CD4-positive, CD25-positive, alpha-beta regulatory T cell (primary cell): ENCODE measurements around the gene SIGLEC9. TPM values are rescaled to one million over a fixed set of nuclear protein-coding genes. Genes with fewer than 3 reads are reported as not detected.

Experiments used
- ATAC-seq, 2 donors: fragments of 150-1000 bp; cut with Tn5 transposase; one replicate each; pipeline ENCODE4 v1.10.0; 2021; ENCODE audit warnings: low read depth in 2 of 2, moderate number of reproducible peaks in 2 of 2, moderate library complexity in 1 of 2
- DNase-seq, 3 donors: peaks; one replicate each; pipeline versions ENCODE4 v3.0.0 to v3.0.0-alpha.2; 2012 to 2022; ENCODE audit warnings: mixed read lengths in 1 of 3
- H3K27ac ChIP-seq: one replicate; pipeline ENCODE4 v1.7.0; 2013; ENCODE audit warnings: mild to moderate bottlenecking, low read length; ENCODE audit not compliant: insufficient read depth, poor library complexity, severe bottlenecking
- H3K27me3 ChIP-seq: one replicate; pipeline ENCODE4 v1.7.0; 2013; ENCODE audit warnings: low read length; ENCODE audit not compliant: control insufficient read depth, insufficient read depth
- H3K36me3 ChIP-seq: one replicate; pipeline ENCODE4 v1.7.0; 2013; ENCODE audit warnings: mild to moderate bottlenecking, low read length, moderate library complexity; ENCODE audit not compliant: control insufficient read depth, insufficient read depth
- H3K4me1 ChIP-seq: 2 replicates; pipeline ENCODE4 v1.7.0; 2013; ENCODE audit warnings: mild to moderate bottlenecking, low read length; ENCODE audit not compliant: insufficient read depth, control insufficient read depth, poor library complexity, severe bottlenecking
- H3K4me3 ChIP-seq: one replicate; pipeline ENCODE4 v1.7.0; 2013; ENCODE audit warnings: low read depth, mild to moderate bottlenecking, low read length, moderate library complexity
- H3K9me3 ChIP-seq, 2 experiments: 1 replicate in 1 of 2; 2 replicates in 1 of 2; pipeline ENCODE4 v1.7.0; 2013; ENCODE audit warnings: low read length in 2 of 2, mild to moderate bottlenecking in 1 of 2, moderate library complexity in 1 of 2; ENCODE audit not compliant: control insufficient read depth in 2 of 2
- H3K27ac Mint-ChIP-seq, 3 donors: one replicate each; pipeline ENCODE4 v1.8.0; 2020 to 2022; ENCODE audit warnings: mild to moderate bottlenecking in 3 of 3, mixed read lengths in 3 of 3, moderate library complexity in 2 of 3
- H3K27me3 Mint-ChIP-seq: one replicate; pipeline ENCODE4 v1.8.0; 2022; ENCODE audit warnings: mild to moderate bottlenecking, mixed read lengths
- H3K36me3 Mint-ChIP-seq: one replicate; pipeline ENCODE4 v1.8.0; 2020; ENCODE audit warnings: mixed read lengths
- H3K4me1 Mint-ChIP-seq, 4 donors: one replicate each; pipeline ENCODE4 v1.8.0; 2020 to 2022; ENCODE audit warnings: mixed read lengths in 4 of 4, mild to moderate bottlenecking in 1 of 4
- H3K4me3 Mint-ChIP-seq, 4 donors: one replicate each; pipeline ENCODE4 v1.8.0; 2020 to 2022; ENCODE audit warnings: mild to moderate bottlenecking in 4 of 4, mixed read lengths in 4 of 4, moderate library complexity in 3 of 4
- H3K9me3 Mint-ChIP-seq, 7 donors: one replicate each; pipeline ENCODE4 v1.8.0; 2020 to 2022; ENCODE audit warnings: mixed read lengths in 7 of 7, mild to moderate bottlenecking in 3 of 7, moderate library complexity in 2 of 7
- polyA plus RNA-seq, 4 donors: library from polyadenylated mRNA; unstranded; fragments of 300-500 nt; fragmentation: Illumina TruSeq; gene quantifications; one replicate each; pipeline ENCODE4 v1.2.3, GENCODE V29; 2021
- total RNA-seq: library from RNA; stranded (reverse); gene quantifications from one replicate; pipeline ENCODE4 v1.2.3, GENCODE V29; 2022

SIGLEC9 gene
- total and polyA plus RNA-seq, 5 donors from 2014 or later, result 0.33 to 1.1 (median 0.44) TPM; not detected in 1

DNA sequence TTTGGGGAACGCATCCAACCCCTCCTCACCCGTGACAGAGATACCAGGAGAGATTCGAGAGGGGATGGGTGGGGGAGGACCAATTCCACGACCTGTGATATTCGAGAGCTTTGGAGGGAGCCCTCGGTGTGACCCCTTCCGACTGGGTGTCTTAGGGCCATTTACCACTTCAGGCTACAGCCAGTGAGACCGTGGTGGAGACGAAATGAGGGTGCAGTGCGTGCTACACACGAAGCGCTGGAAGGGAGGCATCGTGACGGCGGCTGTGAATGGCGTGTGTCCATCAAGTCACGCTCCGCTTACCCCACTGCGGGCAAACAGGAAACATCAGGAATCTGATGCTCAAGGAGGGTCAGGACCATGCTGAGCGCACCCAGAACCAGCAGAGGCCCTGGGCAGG is 26.9 kb upstream of the SIGLEC9 start:
- Histone ChIP-seq H3K9me3 (no peaks in the 10 kb centered on the region), H3K27ac (no peak overlapping the region), H3K4me3 (no peak overlapping the region), H3K4me1 (no peaks in the 10 kb centered on the region), H3K36me3 (peaks cover 25% of the 10 kb centered on the region), H3K27me3 (no peaks in the 10 kb centered on the region)
- H3K27me3 Mint-ChIP-seq, result no peaks in the 10 kb centered on the region
- H3K4me3 Mint-ChIP-seq, result no peak overlapping the region
- DNase-seq (no peak), ATAC-seq (no peak)
- H3K9me3 Mint-ChIP-seq, result no peaks in the 10 kb centered on the region
- H3K4me1 Mint-ChIP-seq, result peaks cover 2 to 48% (median 16%) of the 10 kb centered on the region in 4 donors
- H3K27ac Mint-ChIP-seq, result no peak overlapping the region
- peaks cover 35% of the 10 kb centered on the region for H3K36me3 Mint-ChIP-seq

DNA sequence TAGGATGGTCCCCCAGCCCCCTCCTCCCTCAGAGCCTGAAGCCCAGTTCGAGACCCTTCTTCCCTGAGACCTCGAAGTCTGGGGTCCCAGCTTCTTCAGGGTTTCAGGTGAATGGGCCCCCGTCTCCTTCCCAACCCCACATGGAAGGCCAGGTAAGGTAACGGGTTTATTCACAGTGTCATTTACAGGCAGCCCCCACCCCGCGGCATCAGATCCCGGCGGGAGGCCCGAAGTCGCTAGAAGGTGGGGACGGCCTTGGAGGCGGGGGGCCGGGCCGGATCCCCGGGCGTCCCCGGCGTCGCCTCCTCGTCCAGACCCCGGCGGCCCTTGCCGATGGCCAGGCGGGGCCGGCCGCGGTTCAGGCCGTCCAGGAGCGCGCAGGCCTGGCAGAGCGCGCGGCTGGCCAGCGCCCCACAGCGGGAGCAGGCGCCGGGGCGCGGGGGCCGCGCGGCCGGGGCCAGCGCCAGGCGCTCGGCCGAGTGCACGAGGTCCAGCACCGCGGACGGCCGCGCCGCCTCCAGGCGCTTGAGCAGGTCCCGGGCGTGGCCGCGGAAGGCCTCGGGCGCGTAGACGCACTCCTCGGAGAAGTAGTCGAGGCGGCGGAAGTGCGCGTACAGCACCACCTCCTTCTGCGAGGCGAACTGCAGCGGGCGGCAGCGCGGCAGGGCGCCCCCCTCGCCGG is 26.2 kb upstream of the SIGLEC9 start:
- H3K4me1 Mint-ChIP-seq, result peaks cover 4 to 49% (median 19%) of the 10 kb centered on the region in 4 donors
- ATAC-seq (peak; percentile 61 to 65), DNase-seq (peak; percentile 19 to 29 (median 26))
- H3K9me3 Mint-ChIP-seq, result no peaks in the 10 kb centered on the region
- H3K4me3 ChIP-seq, result no peak overlapping the region
- H3K27me3 Mint-ChIP-seq, result no peaks in the 10 kb centered on the region
- H3K27ac ChIP-seq, result no peak overlapping the region
- peaks cover 37% of the 10 kb centered on the region for H3K36me3 Mint-ChIP-seq
- no peaks in the 10 kb centered on the region for H3K9me3 ChIP-seq
- H3K36me3 ChIP-seq, result peaks cover 27% of the 10 kb centered on the region
- no peaks in the 10 kb centered on the region for H3K27me3 ChIP-seq
- H3K4me3 Mint-ChIP-seq, result peak overlapping the region in 1 of 4 donors; percentile 19
- H3K27ac Mint-ChIP-seq, result no peak overlapping the region
- H3K4me1 ChIP-seq, result peaks cover 1% of the 10 kb centered on the region

DNA sequence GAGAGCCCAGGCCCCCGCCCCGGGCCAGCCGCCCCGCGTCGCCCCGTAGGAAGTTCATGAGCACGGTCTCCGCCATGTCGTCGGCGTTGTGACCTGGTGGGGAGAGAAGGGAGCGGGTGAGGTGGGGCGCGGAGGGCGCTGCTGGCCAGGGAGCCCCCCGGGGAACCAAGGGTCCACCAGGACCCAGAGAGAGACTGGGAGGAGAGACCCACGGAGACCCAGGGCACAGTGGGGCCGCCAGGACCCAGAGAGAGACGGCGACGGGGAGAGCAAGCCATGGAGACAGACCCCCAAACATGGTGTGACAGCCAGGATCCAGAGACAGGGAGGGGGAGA is 25.7 kb upstream of the SIGLEC9 start:
- H3K9me3 Mint-ChIP-seq, result no peaks in the 10 kb centered on the region
- Histone ChIP-seq H3K9me3 (no peaks in the 10 kb centered on the region), H3K4me1 (peaks cover 4% of the 10 kb centered on the region), H3K4me3 (no peak overlapping the region), H3K27me3 (no peaks in the 10 kb centered on the region), H3K27ac (no peak overlapping the region), H3K36me3 (peaks cover 27% of the 10 kb centered on the region)
- H3K4me1 Mint-ChIP-seq, result peaks cover 4 to 52% (median 21%) of the 10 kb centered on the region in 4 donors
- peaks cover 37% of the 10 kb centered on the region for H3K36me3 Mint-ChIP-seq
- H3K27ac Mint-ChIP-seq, result peak overlapping the region in 1 of 3 donors; percentile 65
- peak overlapping the region in 2 of 4 donors; percentile 46 to 77 for H3K4me3 Mint-ChIP-seq
- no peak for DNase-seq
- ATAC-seq, result no peak
- no peaks in the 10 kb centered on the region for H3K27me3 Mint-ChIP-seq

DNA sequence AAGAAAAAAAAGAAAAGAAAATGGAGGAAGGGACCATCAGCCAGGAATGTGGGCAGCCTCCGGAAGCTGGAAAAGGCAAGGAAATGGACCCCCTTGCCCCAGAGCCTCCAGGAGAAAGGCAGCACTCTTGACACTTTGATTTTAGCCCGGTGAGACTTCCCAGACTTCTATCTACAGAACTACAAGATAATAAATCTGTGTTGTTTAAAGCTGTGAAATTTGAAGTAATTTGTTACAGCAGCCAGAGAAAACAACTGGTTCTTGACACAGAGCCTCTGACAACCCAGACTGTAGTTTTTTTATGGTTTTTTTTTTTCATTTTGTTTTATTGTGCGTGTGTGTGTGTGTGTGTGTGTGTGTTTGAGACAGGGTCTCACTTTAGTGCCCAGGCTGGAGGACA is 24.1 kb upstream of the SIGLEC9 start:
- no peak overlapping the region for H3K4me3 ChIP-seq
- ATAC-seq (no peak), DNase-seq (no peak)
- H3K27ac ChIP-seq, result no peak overlapping the region
- peaks cover 42% of the 10 kb centered on the region for H3K36me3 Mint-ChIP-seq
- no peak overlapping the region for H3K4me3 Mint-ChIP-seq
- H3K4me1 ChIP-seq, result peaks cover 4% of the 10 kb centered on the region
- no peaks in the 10 kb centered on the region for H3K27me3 ChIP-seq
- no peaks in the 10 kb centered on the region for H3K9me3 ChIP-seq
- H3K9me3 Mint-ChIP-seq, result no peaks in the 10 kb centered on the region
- peaks cover 35% of the 10 kb centered on the region for H3K36me3 ChIP-seq
- H3K27ac Mint-ChIP-seq, result no peak overlapping the region
- H3K4me1 Mint-ChIP-seq, result peaks cover 4 to 56% (median 27%) of the 10 kb centered on the region in 4 donors
- no peaks in the 10 kb centered on the region for H3K27me3 Mint-ChIP-seq

DNA sequence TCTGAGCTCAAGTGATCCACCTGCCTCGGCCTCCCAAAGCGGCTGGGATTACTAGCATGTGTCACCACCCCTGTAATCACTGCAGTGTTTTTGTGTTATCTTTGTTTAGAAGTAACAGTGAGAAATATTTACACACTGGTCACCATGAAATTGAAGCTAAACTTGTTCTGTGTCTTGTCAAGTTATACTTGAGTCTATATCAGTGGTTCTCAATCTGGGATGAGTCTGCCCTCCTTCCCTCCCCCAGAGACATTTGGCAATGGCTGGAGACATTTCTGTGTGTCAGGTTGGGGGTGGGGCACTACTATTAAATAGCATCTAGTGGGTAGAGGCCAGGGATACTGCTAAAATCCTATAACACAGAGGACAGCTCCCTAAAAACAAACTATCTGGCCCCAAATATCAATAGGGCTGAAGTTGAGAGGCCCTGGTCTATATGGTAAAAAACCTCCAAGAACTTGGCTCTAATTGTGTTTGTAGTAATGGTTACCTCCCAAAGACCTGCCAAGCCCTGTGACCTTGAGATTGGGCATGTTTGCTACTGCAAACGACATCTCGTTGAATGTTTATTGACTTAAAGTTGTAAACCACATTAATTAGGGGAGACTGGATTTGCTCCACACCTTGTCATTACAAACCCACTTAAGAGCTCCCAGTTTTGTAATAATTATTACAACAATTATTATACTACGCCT is 23.4 kb upstream of the SIGLEC9 start:
- ATAC-seq (no peak), DNase-seq (no peak)
- H3K27ac ChIP-seq, result no peak overlapping the region
- Mint-ChIP-seq H3K36me3 (peaks cover 45% of the 10 kb centered on the region), H3K9me3 (no peaks in the 10 kb centered on the region), H3K4me3 (peak overlapping the region in 1 of 4 donors; percentile 88), H3K4me1 (peaks cover 4 to 63% (median 31%) of the 10 kb centered on the region in 4 donors), H3K27ac (no peak overlapping the region), H3K27me3 (no peaks in the 10 kb centered on the region)
- no peaks in the 10 kb centered on the region for H3K27me3 ChIP-seq
- no peak overlapping the region for H3K4me3 ChIP-seq
- H3K9me3 ChIP-seq, result no peaks in the 10 kb centered on the region
- peaks cover 4% of the 10 kb centered on the region for H3K4me1 ChIP-seq
- H3K36me3 ChIP-seq, result peaks cover 35% of the 10 kb centered on the region

DNA sequence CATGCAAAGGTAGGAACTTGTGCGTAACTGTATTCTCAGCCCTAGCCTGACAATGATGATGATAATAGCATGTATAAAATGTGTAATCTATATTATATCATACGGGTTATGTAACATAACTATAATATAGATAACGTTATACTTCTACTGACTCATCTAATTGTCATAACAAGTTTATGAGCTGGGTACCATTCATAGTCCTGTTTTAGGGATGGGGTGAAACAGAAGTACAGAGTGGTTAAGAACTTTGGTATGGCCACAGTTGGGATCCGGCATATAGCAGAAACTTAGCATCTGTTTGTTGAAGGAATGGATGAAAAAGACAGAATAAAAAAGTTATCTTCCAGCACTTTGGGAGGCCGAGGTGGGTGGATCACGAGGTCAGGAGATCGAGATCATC is 21.7 kb upstream of the SIGLEC9 start:
- ATAC-seq, result no peak
- Histone ChIP-seq H3K27ac (no peak overlapping the region), H3K27me3 (no peaks in the 10 kb centered on the region), H3K4me1 (peaks cover 20% of the 10 kb centered on the region), H3K36me3 (peaks cover 35% of the 10 kb centered on the region), H3K9me3 (no peaks in the 10 kb centered on the region), H3K4me3 (no peak overlapping the region)
- DNase-seq, result no peak
- Mint-ChIP-seq H3K27ac (peak overlapping the region in 1 of 3 donors; percentile 82), H3K9me3 (no peaks in the 10 kb centered on the region), H3K27me3 (peaks cover under 1% of the 10 kb centered on the region), H3K36me3 (peaks cover 39% of the 10 kb centered on the region), H3K4me1 (peaks cover 4 to 63% (median 34%) of the 10 kb centered on the region in 4 donors), H3K4me3 (no peak overlapping the region)

DNA sequence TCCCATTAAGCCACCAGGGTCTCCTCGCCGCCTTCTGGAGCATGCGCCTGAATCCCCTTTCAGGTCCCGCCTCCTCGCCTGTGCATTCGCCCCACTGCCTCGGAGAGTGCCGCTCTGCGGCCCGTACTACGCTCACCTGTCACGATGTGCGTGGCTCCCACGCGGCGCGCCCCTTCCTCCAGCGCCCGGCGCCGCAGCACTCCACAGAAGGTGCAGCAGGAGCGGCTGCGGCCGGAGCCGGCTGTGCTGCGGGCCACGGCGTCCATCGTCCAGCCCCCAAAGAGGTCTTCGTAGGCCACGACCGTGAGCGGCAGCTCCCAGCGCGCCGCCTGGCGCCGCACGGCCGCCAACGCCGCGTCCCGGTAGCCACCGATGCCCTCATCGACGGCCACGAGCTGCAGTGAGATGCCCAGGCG is 20.8 kb upstream of the SIGLEC9 start:
- Mint-ChIP-seq H3K27ac (no peak overlapping the region), H3K36me3 (peaks cover 39% of the 10 kb centered on the region), H3K27me3 (peaks cover 9% of the 10 kb centered on the region), H3K9me3 (peaks cover 0 to 2% (median 0%) of the 10 kb centered on the region in 7 donors), H3K4me1 (peaks cover 4 to 72% (median 40%) of the 10 kb centered on the region in 4 donors), H3K4me3 (no peak overlapping the region)
- Histone ChIP-seq H3K27me3 (no peaks in the 10 kb centered on the region), H3K9me3 (no peaks in the 10 kb centered on the region), H3K27ac (no peak overlapping the region), H3K4me3 (no peak overlapping the region), H3K36me3 (peaks cover 30% of the 10 kb centered on the region), H3K4me1 (peaks cover 25% of the 10 kb centered on the region)
- DNase-seq (no peak), ATAC-seq (no peak)
